Stimulated activated CD4-positive, alpha-beta T cell treated with anti-CD3 and anti-CD28 coated beads, Interleukin-15, amount 100 ng/mL, for 1 hour (primary cell): ENCODE data around the gene PRPS1.
"Not testable (repeated sequence)": the region's sequence is repeated elsewhere in the genome, so short reads cannot be mapped to it uniquely, and the experiment has no call there.

ENCODE experiments used
- DNase-seq, 2 donors: peaks; one replicate each; pipeline ENCODE4 v3.0.0-alpha.2; 2020; ENCODE audit warnings: low read depth in 1 of 2, low spot score in 1 of 2

Gene PRPS1

GRCh38 chrX:107629540-107629909 is 1.2 kb downstream of the PRPS1 start:
- DNase-seq = no peak

GRCh38 chrX:107630031-107630689 is 1.9 kb downstream of the PRPS1 start:
- DNase-seq = no peak

- DNase-seq = no peak
These were observed 4.0 kb downstream of the PRPS1 start for GRCh38 chrX:107632346-107632745.

- no peak for DNase-seq
These were observed 18.4 kb downstream of the PRPS1 start for GRCh38 chrX:107646735-107647134.

DNA sequence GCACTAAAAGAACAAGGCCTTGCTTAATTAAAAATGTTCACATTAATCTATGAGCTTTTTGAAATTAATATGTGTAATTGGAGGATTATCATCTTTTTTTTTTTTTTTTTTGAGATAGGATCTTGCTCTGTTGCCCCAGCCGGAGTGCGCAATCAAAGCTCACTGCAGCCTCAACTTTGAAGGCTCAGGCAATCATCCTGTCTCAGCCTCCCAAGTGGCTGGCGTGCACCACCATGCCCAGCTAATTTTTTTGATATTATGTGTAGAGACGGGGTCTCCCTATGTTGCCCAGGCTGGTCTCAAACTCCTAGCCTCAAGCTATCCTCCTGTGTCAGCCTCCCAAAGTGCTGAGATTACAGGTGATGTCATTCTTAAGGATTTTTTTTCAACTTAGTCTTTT is 20.0 kb downstream of the PRPS1 start:
- DNase-seq = no peak

DNA sequence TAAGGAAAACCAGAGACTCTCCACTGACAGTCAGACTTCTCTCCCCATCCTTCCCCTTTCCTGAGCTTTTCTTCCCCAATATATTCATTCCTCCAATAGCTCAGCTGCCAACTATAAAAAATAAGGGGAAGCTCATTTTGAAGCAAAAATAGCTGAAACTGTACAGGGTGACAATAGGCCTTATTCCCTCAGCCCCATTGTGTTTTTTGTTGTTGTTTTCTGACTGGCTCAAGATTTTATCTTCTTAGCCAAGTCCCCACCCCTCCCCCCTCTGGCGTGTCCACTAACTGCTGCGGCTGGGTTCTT is 26.2 kb downstream of the PRPS1 start:
- no peak for DNase-seq

DNA sequence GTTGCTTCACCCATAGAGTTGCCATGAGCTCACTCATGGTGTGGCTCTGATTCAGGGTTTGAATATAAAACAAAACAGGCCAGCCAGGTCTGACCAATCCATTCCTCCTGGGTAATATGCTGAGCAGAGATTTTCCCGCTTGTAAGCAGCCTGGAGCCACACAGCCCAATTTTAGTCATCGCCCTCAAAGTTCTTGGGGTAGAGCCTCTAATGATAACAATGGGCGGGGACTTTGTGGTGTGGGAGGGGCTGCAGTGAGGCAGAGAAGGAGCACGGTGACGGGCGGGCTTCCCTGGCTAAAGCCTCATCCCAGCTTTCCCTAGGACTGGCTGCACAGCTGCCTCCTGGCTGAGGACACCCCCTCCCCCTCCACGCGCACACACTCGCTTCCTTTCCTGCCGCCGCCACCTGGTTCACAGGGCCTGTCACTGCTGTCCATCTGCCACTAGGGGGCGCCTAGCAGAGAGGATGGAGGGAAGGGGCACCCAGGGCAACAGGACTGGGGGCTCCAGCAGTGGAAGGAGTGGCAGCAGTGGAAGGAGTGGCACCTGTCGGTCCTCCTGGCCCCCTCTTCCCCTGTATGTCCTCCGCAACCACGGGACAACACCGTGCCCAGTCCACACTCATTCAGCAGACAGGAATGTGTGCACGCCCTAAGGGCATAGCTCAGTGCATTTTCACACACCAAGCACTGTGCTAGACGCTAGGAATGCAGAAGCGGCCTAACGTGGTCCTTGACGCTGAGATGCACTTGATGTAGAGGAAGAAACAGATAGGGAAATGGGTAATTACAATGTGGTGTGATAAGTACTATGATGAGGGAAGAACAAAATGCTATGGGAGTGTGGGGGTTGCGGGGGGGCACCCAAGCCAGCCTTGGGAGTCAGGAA is 26.8 kb downstream of the PRPS1 start:
- peak; percentile 34 to 36 for DNase-seq

GRCh38 chrX:107656978-107657377 is 28.7 kb downstream of the PRPS1 start:
- no peak for DNase-seq

DNA sequence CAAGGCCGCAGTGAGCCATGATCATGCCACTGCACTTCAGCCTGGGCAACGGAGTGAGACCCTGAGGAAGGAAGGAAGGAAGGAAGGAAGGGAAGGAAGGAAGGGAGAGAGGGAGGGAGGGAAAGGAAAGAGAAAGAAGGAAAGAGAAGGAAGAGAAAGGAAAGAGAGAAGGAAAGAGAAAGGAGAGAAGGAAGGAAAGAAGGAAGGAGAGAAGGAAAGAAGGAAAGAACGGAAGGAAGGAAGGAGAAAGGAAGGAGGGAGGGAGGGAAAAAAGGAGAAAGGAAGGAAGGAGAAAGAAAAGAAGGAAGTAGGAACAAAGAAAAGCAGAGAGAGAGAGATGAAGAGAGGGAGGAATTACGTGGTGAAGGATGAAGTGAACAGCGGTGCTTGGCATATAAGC is 30.4 kb downstream of the PRPS1 start:
- no peak for DNase-seq

- no peak for DNase-seq
These were observed 31.0 kb downstream of the PRPS1 start for GRCh38 chrX:107659286-107659685.

DNA sequence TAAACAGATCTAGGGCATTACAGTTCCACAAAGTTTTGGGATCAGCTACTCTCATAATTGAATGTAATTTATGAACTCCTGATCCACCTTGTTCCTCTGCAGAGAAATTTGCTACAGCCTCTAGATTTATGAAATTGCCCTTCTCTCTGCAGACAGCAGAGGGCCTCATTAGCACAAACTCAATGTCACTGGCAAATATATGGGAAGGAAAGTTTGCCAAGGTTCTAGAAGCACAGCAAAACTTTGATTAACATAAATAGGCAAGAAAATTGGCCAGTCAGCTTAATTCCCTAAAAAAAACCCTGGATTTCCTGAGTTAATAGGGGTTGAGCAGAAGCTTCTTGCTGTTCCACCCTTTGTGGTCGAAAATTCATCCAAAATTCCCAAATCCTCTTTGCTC is 31.5 kb downstream of the PRPS1 start:
- DNase-seq = no peak

- no peak for DNase-seq
These were observed 33.8 kb downstream of the PRPS1 start for GRCh38 chrX:107662145-107662544.

DNA sequence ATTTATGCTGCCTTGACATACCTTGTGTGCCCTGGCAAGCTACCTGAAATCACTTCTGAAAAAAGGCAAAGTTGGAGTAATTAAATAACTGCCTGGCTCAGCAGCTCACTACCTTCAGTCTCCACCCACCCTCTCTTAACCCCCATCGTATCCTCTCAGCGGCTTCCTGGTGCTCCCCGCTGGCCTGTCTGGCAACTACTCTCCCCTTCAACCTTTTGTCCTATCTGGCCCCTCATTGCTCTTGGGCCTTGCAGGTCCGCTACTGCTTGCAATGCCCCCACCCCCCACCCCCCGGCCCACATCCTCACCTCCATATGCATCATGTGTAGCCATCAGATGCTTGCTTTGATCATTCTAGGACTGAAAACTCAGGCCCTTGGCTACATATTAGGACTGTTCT is 34.5 kb downstream of the PRPS1 start:
- DNase-seq = no peak

- no peak for DNase-seq
These were observed 38.6 kb downstream of the PRPS1 start for GRCh38 chrX:107666931-107667330.

DNA sequence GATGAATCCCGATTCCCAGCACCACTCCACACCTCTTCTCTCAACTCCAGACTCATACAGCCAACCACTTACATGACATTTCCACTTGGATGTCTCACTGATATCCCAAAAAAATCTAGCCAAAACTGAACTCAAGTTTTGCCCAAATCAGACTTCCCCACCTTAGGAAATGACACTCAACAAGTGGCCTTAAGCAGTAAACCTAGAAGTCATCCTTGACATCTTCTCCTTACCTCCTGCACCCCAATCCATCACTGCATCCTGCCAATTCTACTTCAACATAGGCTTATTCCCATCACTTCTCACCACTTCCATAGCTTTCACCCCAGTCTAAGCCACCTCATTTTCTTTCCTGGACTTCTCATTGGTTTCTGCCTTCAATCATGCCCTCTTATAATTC is 39.1 kb downstream of the PRPS1 start:
- DNase-seq = no peak

DNA sequence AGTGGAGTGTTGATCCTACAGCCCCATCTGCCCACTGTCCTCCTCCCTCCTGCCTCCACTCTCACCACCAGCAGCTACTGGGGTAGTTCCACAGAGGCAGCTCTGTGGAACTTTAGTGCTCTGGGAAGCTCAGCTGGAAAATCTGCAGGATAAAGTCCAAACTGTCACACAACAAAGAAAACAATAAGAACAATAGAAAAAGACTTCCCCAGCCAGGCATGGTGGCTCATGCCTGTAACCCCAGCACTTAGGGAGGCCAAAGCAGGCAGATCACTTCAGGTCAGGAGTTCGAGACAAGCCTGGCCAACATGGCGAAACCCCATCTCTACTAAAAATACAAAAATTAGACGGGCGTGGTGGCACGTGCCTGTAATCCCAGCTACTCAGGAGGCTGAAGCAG is 40.4 kb downstream of the PRPS1 start:
- not testable (repeated sequence) for DNase-seq

DNA sequence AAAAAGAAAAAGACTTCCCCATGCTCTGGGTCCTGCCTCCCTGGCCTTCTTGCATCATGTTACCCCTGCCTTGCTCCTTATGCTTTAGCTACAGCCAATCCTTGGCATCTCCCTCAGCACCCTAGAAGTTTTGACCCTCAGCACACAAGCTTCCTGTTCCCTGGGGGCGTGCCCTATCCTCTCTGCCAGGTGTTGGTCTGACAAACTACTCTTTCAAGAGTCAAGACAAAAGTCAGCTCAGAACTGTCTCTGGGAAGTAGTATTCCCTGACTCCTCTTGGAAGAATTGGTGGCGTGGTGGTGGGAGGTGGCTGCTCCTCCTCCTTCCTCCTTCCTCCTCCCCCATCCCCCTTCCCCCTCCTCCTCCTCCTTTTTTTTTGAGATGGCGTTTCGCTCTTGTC is 41.0 kb downstream of the PRPS1 start:
- no peak for DNase-seq

GRCh38 chrX:107669885-107670628 is 41.7 kb downstream of the PRPS1 start:
- no peak for DNase-seq

- not testable (repeated sequence) for DNase-seq
These were observed 42.9 kb downstream of the PRPS1 start for GRCh38 chrX:107671256-107671655.

GRCh38 chrX:107672955-107673378 is 44.7 kb downstream of the PRPS1 start:
- peak; percentile 25 to 48 for DNase-seq

DNA sequence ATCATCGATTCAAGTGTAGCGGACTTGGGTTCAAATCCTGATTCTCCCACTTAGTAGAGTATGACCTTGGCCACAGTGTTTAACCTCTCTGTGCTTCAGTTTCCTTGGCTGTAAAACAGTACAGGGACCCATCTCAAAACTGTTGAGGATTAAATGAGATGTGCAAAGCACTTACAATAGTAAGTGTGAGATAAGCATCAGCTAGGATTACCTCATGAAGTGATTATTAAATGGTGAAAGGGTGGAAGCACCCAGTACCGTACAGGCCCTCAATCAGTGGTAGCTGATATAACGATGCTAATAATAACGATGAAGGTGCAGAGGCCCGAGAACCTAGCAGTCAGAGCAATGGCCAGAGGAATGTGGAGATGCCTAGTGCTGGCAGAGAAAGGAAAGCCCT is 45.1 kb downstream of the PRPS1 start:
- no peak for DNase-seq

DNA sequence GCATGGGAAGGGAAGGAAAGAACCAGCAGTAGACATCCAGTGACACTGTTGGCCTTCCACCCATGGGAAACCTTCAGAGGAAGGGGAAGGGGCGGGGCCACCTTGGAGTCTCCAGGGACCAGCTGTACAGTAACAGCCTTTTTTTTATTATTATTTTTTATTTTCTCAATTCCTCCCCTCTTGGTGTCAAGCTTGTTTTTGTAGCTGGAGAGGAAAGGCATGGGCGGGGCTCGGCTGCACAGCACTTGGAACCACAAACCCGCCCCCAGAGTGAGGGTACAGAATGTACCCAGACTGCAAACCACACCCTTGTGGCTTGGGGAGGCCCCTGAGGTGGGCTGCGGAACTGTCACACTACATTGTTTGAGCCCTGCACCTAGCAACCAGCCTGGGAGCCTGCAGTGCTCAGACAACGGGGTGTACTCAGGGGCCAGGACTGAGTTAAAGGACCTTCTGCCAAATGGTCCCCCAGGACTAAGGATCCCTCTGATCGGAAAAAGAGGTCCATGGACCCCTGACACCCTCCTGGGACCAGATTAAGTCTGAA is 45.7 kb downstream of the PRPS1 start:
- DNase-seq = peak; percentile 58 to 71
